GM10248 (cell line): ENCODE results near the gene FAM200B.

ENCODE experiments used
- CTCF ChIA-PET: fragments of 300-600 bp; sonication (Branson Sonifier 250); formaldehyde crosslinking; extraction: SDS; loops from one replicate; lab custom pipeline; 2021; ENCODE audit warnings: antibody characterized with exemption; lab: Yijun Ruan, JAX
- POLR2A ChIA-PET: fragments of 350-650 bp; sonication (Branson Sonifier 250); formaldehyde crosslinking; extraction: SDS; loops from one replicate; lab custom pipeline; 2020; ENCODE audit warnings: antibody characterized with exemption; lab: Yijun Ruan, JAX
- DNase-seq: peaks from one replicate; pipeline ENCODE4 v3.0.0; 2012; ENCODE audit errors: extremely low spot score
- CTCF ChIP-seq: IDR thresholded peaks from 2 replicates; pipeline ENCODE4 v1.5.1; 2012; ENCODE audit warnings: mild to moderate bottlenecking, low read depth; ENCODE audit errors: extremely low read depth, missing control alignments, control extremely low read depth

The FAM200B gene

DNA sequence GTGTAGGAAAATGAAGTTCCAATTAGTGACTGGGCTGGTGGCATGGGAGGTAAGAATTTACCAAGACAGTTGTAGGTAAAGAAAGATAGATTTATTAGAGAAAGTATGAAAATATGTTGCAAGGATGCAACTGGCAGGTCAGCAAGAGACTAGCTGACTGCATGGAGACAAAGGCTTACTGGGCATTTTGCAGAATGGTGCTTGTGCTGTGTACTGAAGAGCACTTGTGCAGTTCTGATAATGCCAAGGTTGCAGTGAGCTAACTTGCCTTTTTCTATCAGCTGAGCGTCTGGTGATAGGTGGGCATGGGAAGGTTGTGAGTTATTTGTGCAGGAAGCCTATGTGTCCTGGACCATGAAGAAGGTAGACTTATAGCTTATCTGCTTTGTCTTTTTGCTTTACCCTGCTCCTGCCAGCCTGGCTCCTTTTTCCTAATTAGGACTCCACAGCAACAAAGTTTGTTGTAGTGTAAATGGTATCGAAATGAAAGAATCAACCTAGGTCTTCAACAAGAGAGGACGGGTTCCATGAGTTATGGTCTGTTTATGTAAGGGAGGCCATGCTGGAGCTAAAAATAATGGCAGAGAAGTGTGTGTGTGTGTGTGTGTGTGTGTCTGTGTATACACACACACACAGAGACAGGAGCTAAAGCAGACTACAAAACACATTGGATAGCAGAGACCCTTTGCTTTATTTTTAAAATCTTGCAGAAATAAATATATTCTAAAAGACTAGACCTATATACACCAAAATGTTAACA is 36.2 kb downstream of the FAM200B start:
- DNase-seq = no peak
- ChIA-PET CTCF (interaction anchor here (1.1 to 1.2 kb wide), 2 partner anchors 12 to 238 kb away, joined by 3 to 4 read pairs; no protein-coding TSS in a partner anchor), POLR2A (no interaction called here)
- no peak for TF ChIP-seq CTCF

- CTCF ChIA-PET = interaction anchor here (1.1 to 1.2 kb wide), 2 partner anchors 11 to 238 kb away, joined by 3 to 4 read pairs; no protein-coding TSS in a partner anchor
- POLR2A ChIA-PET = no interaction called here
- DNase-seq = no peak
- no peak for TF ChIP-seq CTCF
Measured at GRCh38 chr4:15718465-15718864, 36.8 kb downstream of the FAM200B start.

GRCh38 chr4:15718959-15719358 is 37.3 kb downstream of the FAM200B start:
- ChIA-PET POLR2A (no interaction called here), CTCF (interaction anchor here (2.3 to 2.5 kb wide), 2 partner anchors 12 to 237 kb away, joined by 6 to 9 read pairs; no protein-coding TSS in a partner anchor)
- no peak for TF ChIP-seq CTCF
- no peak for DNase-seq

DNA sequence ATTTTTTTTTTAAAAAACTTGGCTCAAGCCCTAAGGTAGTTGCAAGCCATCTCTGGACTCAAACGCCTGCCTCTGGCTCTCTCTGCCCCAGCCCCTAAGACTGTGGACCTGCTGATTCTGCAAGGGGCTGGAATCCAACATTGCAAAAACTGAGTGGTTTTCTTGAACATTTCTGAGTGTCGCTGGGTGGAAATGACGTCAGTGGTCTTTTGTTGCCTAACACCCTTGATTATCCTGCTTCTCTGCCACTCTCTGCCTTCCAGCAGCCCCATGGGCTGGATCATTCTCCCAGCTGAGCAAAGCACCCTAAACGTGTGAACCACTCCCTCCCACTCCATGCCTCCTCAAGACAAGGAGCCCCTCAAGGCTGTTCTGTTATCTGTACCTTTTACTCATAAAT is 37.9 kb downstream of the FAM200B start:
- CTCF ChIA-PET = interaction anchor here (2.3 to 2.5 kb wide), 2 partner anchors 11 to 236 kb away, joined by 6 to 9 read pairs; no protein-coding TSS in a partner anchor
- POLR2A ChIA-PET = no interaction called here
- no peak for TF ChIP-seq CTCF

GRCh38 chr4:15720851-15721250 is 39.2 kb downstream of the FAM200B start:
- CTCF ChIA-PET = interaction anchor here (1.2 to 2.5 kb wide), 5 partner anchors 9 to 235 kb away, joined by 4 to 9 read pairs (median 5); no protein-coding TSS in a partner anchor
- POLR2A ChIA-PET = interaction anchor here (0.7 kb wide), 1 partner anchor 202 kb away, joined by 4 read pairs; no protein-coding TSS in a partner anchor

More for the DNA sequence above, 37.9 kb downstream of the FAM200B start:
- DNase-seq = no peak

DNA sequence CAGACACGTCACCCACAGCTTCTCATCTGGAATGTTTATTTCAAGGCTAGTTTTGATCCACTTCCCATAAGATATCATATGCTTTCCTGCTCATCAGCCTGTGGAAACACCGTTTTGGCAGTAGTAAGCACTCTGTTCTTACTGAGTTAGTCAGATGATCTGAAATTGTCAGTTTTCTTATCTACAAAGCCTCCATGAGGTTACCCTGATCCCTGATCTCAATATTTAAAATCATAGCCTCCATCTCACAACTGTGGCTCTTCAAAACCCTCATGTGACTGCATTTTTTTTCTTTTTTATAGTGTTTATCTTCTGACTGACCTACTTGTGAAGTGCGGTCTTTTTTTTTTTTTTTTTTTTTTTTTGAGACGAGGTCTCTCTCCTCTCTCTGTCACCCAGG is 44.0 kb downstream of the FAM200B start:
- POLR2A ChIA-PET = no interaction called here
- no peak for DNase-seq
- no peak for TF ChIP-seq CTCF
- CTCF ChIA-PET = no interaction called here

More at GRCh38 chr4:15720851-15721250, 39.2 kb downstream of the FAM200B start:
- no peak for DNase-seq
- no peak for TF ChIP-seq CTCF
